H9 (cell line): ENCODE results near the gene MACROH2A1. TPM values are rescaled to one million over a fixed set of nuclear protein-coding genes. Genes with fewer than 3 reads are reported as not detected.

Experiments
- DNase-seq: peaks from one replicate; pipeline ENCODE4 v3.0.0-alpha.2; 2017
- H2AFZ ChIP-seq: one replicate; pipeline ENCODE4 v1.6.1; 2013; ENCODE audit warnings: mild to moderate bottlenecking, low read length, control low read depth, moderate library complexity
- H2AK5ac ChIP-seq: 2 replicates; pipeline ENCODE4 v1.6.1; 2013; ENCODE audit warnings: low read length, control low read depth, mixed read lengths; ENCODE audit not compliant: insufficient read length
- H2BK120ac ChIP-seq: one replicate; pipeline ENCODE4 v1.6.1; 2013; ENCODE audit warnings: low read depth, mild to moderate bottlenecking, low read length, control low read depth, inconsistent platforms; ENCODE audit not compliant: poor library complexity, severe bottlenecking
- H2BK12ac ChIP-seq: 2 replicates; pipeline ENCODE4 v1.6.1; 2013; ENCODE audit warnings: low read length, control low read depth, mixed read lengths, low read depth; ENCODE audit not compliant: insufficient read length
- H2BK15ac ChIP-seq: 2 replicates; pipeline ENCODE4 v1.6.1; 2013; ENCODE audit warnings: low read depth, low read length, control low read depth
- H2BK20ac ChIP-seq: one replicate; pipeline ENCODE4 v1.6.1; 2013; ENCODE audit warnings: low read depth, mild to moderate bottlenecking, low read length, control low read depth, inconsistent platforms; ENCODE audit not compliant: poor library complexity, severe bottlenecking
- H2BK5ac ChIP-seq: 2 replicates; pipeline ENCODE4 v1.6.1; 2013; ENCODE audit warnings: low read length, control low read depth, mixed read lengths; ENCODE audit not compliant: insufficient read length
- H3K14ac ChIP-seq: 2 replicates; pipeline ENCODE4 v1.6.1; 2013; ENCODE audit warnings: low read length, control low read depth; ENCODE audit not compliant: insufficient read depth
- H3K18ac ChIP-seq: 2 replicates; pipeline ENCODE4 v1.6.1; 2013; ENCODE audit warnings: low read depth, mild to moderate bottlenecking, mixed read lengths, low read length, control low read depth; ENCODE audit not compliant: insufficient read length
- H3K23ac ChIP-seq: 2 replicates; pipeline ENCODE4 v1.6.1; 2013; ENCODE audit warnings: low read length, control low read depth, mixed read lengths, low read depth; ENCODE audit not compliant: insufficient read length
- H3K23me2 ChIP-seq: 2 replicates; pipeline ENCODE4 v1.6.1; 2013; ENCODE audit warnings: low read depth, mild to moderate bottlenecking, mixed read lengths, low read length, control low read depth; ENCODE audit not compliant: insufficient read length, poor library complexity, severe bottlenecking
- H3K27ac ChIP-seq: 2 replicates; pipeline ENCODE4 v1.5.1; 2013; ENCODE audit warnings: low read length, control low read depth, mixed read lengths, low read depth; ENCODE audit not compliant: insufficient read length
- H3K27me3 ChIP-seq: 2 replicates; pipeline ENCODE4 v1.6.1; 2013; ENCODE audit warnings: low read length, control low read depth, inconsistent platforms; ENCODE audit not compliant: insufficient read depth
- H3K4ac ChIP-seq: 2 replicates; pipeline ENCODE4 v1.6.1; 2013; ENCODE audit warnings: low read depth, mild to moderate bottlenecking, control low read depth, inconsistent platforms, low read length, moderate library complexity
- H3K4me1 ChIP-seq: 2 replicates; pipeline ENCODE4 v1.6.1; 2013; ENCODE audit warnings: low read length, control low read depth, inconsistent platforms; ENCODE audit not compliant: insufficient read depth
- H3K4me2 ChIP-seq: 2 replicates; pipeline ENCODE4 v1.6.1; 2013; ENCODE audit warnings: low read length, control low read depth, mixed read lengths; ENCODE audit not compliant: insufficient read length, insufficient read depth
- H3K56ac ChIP-seq: 2 replicates; pipeline ENCODE4 v1.6.1; 2013; ENCODE audit warnings: low read depth, mild to moderate bottlenecking, mixed read lengths, low read length, control low read depth; ENCODE audit not compliant: insufficient read length
- H3K79me1 ChIP-seq: 2 replicates; pipeline ENCODE4 v1.6.1; 2013; ENCODE audit warnings: low read depth, mild to moderate bottlenecking, moderate library complexity, low read length, control low read depth, inconsistent platforms; ENCODE audit not compliant: insufficient read depth, poor library complexity, severe bottlenecking
- H3K79me2 ChIP-seq: 2 replicates; pipeline ENCODE4 v1.6.1; 2013; ENCODE audit warnings: low read length, control low read depth, inconsistent platforms; ENCODE audit not compliant: insufficient read depth
- H3K9ac ChIP-seq: 2 replicates; pipeline ENCODE4 v1.6.1; 2013; ENCODE audit warnings: low read length, control low read depth, mixed read lengths; ENCODE audit not compliant: insufficient read length; ENCODE audit errors: extremely low read depth
- H3K9me3 ChIP-seq: one replicate; pipeline ENCODE4 v1.6.1; 2013; ENCODE audit warnings: low read depth, low read length, inconsistent platforms; ENCODE audit not compliant: control insufficient read depth
- H3T11ph ChIP-seq: one replicate; pipeline ENCODE4 v1.6.1; 2013; ENCODE audit warnings: mild to moderate bottlenecking, low read length, control low read depth, inconsistent platforms
- H4K20me1 ChIP-seq: one replicate; pipeline ENCODE4 v1.6.1; 2013; ENCODE audit not compliant: control insufficient read depth, insufficient read length, insufficient read depth
- H4K5ac ChIP-seq: 2 replicates; pipeline ENCODE4 v1.6.1; 2013; ENCODE audit warnings: low read depth, mild to moderate bottlenecking, mixed read lengths, low read length, control low read depth; ENCODE audit not compliant: insufficient read length
- H4K8ac ChIP-seq: replicated peaks from 2 replicates; pipeline ENCODE4 v1.6.1; 2013; ENCODE audit warnings: low read length, control low read depth, mixed read lengths, low read depth; ENCODE audit not compliant: insufficient read length
- H4K91ac ChIP-seq: 2 replicates; pipeline ENCODE4 v1.6.1; 2013; ENCODE audit warnings: low read depth, mild to moderate bottlenecking, moderate library complexity, mixed read lengths, low read length, control low read depth; ENCODE audit not compliant: insufficient read length
- H3K27ac Mint-ChIP-seq, 3 experiments: 2 replicates in 2 of 3; 3 replicates in 1 of 3; pipeline ENCODE4 v1.8.0; 2020 to 2021; ENCODE audit warnings: mixed read lengths in 3 of 3, mild to moderate bottlenecking in 1 of 3, moderate library complexity in 1 of 3
- H3K27me3 Mint-ChIP-seq: 2 replicates; pipeline ENCODE4 v1.8.0; 2021; ENCODE audit warnings: low read depth, mild to moderate bottlenecking, moderate library complexity, mixed read lengths
- H3K36me3 Mint-ChIP-seq, 3 experiments: 2 replicates in 2 of 3; 3 replicates in 1 of 3; pipeline ENCODE4 v1.8.0; 2020 to 2021; ENCODE audit warnings: low read depth in 3 of 3, mixed read lengths in 3 of 3; ENCODE audit not compliant: insufficient read depth in 1 of 3
- H3K4me1 Mint-ChIP-seq, 2 experiments: 2 replicates each; pipeline ENCODE4 v1.8.0; 2020; ENCODE audit warnings: mixed read lengths in 2 of 2
- H3K4me3 Mint-ChIP-seq, 2 experiments: 2 replicates in 1 of 2; 3 replicates in 1 of 2; pipeline ENCODE4 v1.8.0; 2020 to 2021; ENCODE audit warnings: mild to moderate bottlenecking in 2 of 2, mixed read lengths in 2 of 2, moderate library complexity in 1 of 2
- H3K9me3 Mint-ChIP-seq, 2 experiments: 2 replicates in 1 of 2; 3 replicates in 1 of 2; pipeline ENCODE4 v1.8.0; 2020; ENCODE audit warnings: mild to moderate bottlenecking in 2 of 2, mixed read lengths in 2 of 2, moderate library complexity in 1 of 2
- WGBS: extraction: QIAGEN DNeasy Blood & Tissue Kit; methylation state at CpG from one replicate; pipeline ENCODE4 v1.1.7; 2013; ENCODE audit warnings: missing lambda C conversion rate, low lambda C conversion rate, mixed read lengths; ENCODE audit not compliant: insufficient read length; ENCODE audit errors: extremely low coverage; 5-methylcytosine and 5-hydroxymethylcytosine counted together
- total RNA-seq: library from RNA; stranded (reverse); gene quantifications from 2 replicates; pipeline ENCODE4 v1.2.1, GENCODE V29; 2021
- TF ChIP-seq, protein P1 (sequence below): fragments of 200-600 bp; sonication (generic); conservative IDR thresholded peaks from 3 replicates; pipeline ENCODE4 v1.8.0; 2021; ENCODE audit warnings: antibody characterized with exemption, mild to moderate bottlenecking

Gene MACROH2A1
- total RNA-seq, 1 experiment from 2014 or later = 111 TPM

DNA sequence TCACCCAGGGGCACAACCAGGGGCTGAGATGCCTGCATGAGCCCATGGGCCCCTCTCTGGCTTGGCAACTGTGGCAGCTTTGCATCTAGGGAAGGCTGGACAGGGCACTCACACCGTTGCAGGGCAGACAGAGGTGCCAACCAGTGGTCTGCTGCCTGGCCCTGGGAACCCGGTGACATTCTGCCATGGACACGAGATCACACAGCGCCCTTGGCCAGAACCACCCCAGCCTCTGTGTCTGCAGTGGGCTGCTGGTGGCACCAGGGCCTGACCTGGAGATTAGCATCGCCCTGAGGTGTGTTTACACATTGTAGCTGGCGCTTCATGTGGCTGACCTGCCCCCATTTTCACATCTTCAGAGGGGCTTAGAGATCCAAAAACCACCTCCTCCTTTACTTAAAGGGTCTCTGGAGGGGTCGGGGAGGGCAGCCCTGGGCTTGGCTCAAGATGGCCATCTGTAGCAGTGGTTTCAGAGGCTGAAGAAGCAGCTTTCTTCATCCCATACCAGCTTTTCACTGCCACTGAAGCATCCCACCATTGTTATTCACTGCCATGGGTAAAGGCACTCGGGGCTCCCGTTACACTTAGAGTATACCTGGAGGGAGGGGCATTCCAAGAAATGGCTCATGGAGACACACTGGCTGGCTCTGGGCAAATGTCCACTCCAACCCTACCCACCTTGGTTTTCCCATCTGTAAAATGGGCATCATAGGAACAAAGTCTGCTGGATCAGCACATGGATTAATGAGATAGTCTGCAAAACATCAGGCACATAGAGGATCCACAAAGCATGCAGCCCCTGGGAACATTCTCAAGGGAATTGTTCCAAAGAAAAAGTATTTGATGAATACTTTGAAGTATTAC lies 36.7 kb upstream of the MACROH2A1 start:
- no peak overlapping the region for H2BK20ac ChIP-seq
- H3K23ac ChIP-seq = no peak overlapping the region
- H3K4ac ChIP-seq = no peak overlapping the region
- WGBS = no CpG with 5 or more reads among the region's 9 CpGs
- no peak overlapping the region for H3K18ac ChIP-seq
- H2BK120ac ChIP-seq = no peak overlapping the region
- Mint-ChIP-seq H3K4me1 (peaks cover 3 to 10% of the 10 kb centered on the region in 2 experiments; a peak in 3 of 4 replicates), H3K9me3 (no peaks in the 10 kb centered on the region), H3K4me3 (no peak overlapping the region), H3K36me3 (no peaks in the 10 kb centered on the region), H3K27me3 (peaks cover 13% of the 10 kb centered on the region), H3K27ac (no peak overlapping the region; a peak in 1 of 7 replicates)
- H3K56ac ChIP-seq = no peak overlapping the region
- H3K4me1 ChIP-seq = no peaks in the 10 kb centered on the region
- no peaks in the 10 kb centered on the region for H3K79me1 ChIP-seq
- H4K5ac ChIP-seq = no peak overlapping the region
- H2AK5ac ChIP-seq = no peak overlapping the region
- H2BK5ac ChIP-seq = no peak overlapping the region
- H3K14ac ChIP-seq = no peak overlapping the region; the same call in 1 of the 2 replicates
- H3K23me2 ChIP-seq = no peaks in the 10 kb centered on the region
- no peaks in the 10 kb centered on the region for H3K9me3 ChIP-seq
- H4K8ac ChIP-seq = no peak overlapping the region
- TF ChIP-seq, protein P1, sequence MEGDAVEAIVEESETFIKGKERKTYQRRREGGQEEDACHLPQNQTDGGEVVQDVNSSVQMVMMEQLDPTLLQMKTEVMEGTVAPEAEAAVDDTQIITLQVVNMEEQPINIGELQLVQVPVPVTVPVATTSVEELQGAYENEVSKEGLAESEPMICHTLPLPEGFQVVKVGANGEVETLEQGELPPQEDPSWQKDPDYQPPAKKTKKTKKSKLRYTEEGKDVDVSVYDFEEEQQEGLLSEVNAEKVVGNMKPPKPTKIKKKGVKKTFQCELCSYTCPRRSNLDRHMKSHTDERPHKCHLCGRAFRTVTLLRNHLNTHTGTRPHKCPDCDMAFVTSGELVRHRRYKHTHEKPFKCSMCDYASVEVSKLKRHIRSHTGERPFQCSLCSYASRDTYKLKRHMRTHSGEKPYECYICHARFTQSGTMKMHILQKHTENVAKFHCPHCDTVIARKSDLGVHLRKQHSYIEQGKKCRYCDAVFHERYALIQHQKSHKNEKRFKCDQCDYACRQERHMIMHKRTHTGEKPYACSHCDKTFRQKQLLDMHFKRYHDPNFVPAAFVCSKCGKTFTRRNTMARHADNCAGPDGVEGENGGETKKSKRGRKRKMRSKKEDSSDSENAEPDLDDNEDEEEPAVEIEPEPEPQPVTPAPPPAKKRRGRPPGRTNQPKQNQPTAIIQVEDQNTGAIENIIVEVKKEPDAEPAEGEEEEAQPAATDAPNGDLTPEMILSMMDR = no peak
- no peak overlapping the region for H2BK15ac ChIP-seq
- no peak overlapping the region for H3K9ac ChIP-seq
- no peak overlapping the region for H4K91ac ChIP-seq
- no peaks in the 10 kb centered on the region for H3K27me3 ChIP-seq
- H3K79me2 ChIP-seq = no peaks in the 10 kb centered on the region
- H3K4me2 ChIP-seq = no peak overlapping the region
- H3K27ac ChIP-seq = no peak overlapping the region
- DNase-seq = peak; percentile 12
- no peak overlapping the region for H3T11ph ChIP-seq
- no peak overlapping the region for H2BK12ac ChIP-seq
- H4K20me1 ChIP-seq = no peaks in the 10 kb centered on the region
- no peak overlapping the region for H2AFZ ChIP-seq
